H9 (cell line): Measurements from ENCODE around the gene TXNDC8. TPM values are rescaled to one million over a fixed set of nuclear protein-coding genes. Genes with fewer than 3 reads are reported as not detected.

Source experiments
- DNase-seq: peaks from one replicate; pipeline ENCODE4 v3.0.0-alpha.2; 2017
- H2AFZ ChIP-seq: one replicate; pipeline ENCODE4 v1.6.1; 2013; ENCODE audit warnings: mild to moderate bottlenecking, low read length, control low read depth, moderate library complexity
- H2AK5ac ChIP-seq: 2 replicates; pipeline ENCODE4 v1.6.1; 2013; ENCODE audit warnings: low read length, control low read depth, mixed read lengths; ENCODE audit not compliant: insufficient read length
- H2BK120ac ChIP-seq: one replicate; pipeline ENCODE4 v1.6.1; 2013; ENCODE audit warnings: low read depth, mild to moderate bottlenecking, low read length, control low read depth, inconsistent platforms; ENCODE audit not compliant: poor library complexity, severe bottlenecking
- H2BK12ac ChIP-seq: 2 replicates; pipeline ENCODE4 v1.6.1; 2013; ENCODE audit warnings: low read length, control low read depth, mixed read lengths, low read depth; ENCODE audit not compliant: insufficient read length
- H2BK15ac ChIP-seq: 2 replicates; pipeline ENCODE4 v1.6.1; 2013; ENCODE audit warnings: low read depth, low read length, control low read depth
- H2BK20ac ChIP-seq: one replicate; pipeline ENCODE4 v1.6.1; 2013; ENCODE audit warnings: low read depth, mild to moderate bottlenecking, low read length, control low read depth, inconsistent platforms; ENCODE audit not compliant: poor library complexity, severe bottlenecking
- H2BK5ac ChIP-seq: 2 replicates; pipeline ENCODE4 v1.6.1; 2013; ENCODE audit warnings: low read length, control low read depth, mixed read lengths; ENCODE audit not compliant: insufficient read length
- H3K14ac ChIP-seq: 2 replicates; pipeline ENCODE4 v1.6.1; 2013; ENCODE audit warnings: low read length, control low read depth; ENCODE audit not compliant: insufficient read depth
- H3K18ac ChIP-seq: 2 replicates; pipeline ENCODE4 v1.6.1; 2013; ENCODE audit warnings: low read depth, mild to moderate bottlenecking, mixed read lengths, low read length, control low read depth; ENCODE audit not compliant: insufficient read length
- H3K23ac ChIP-seq: 2 replicates; pipeline ENCODE4 v1.6.1; 2013; ENCODE audit warnings: low read length, control low read depth, mixed read lengths, low read depth; ENCODE audit not compliant: insufficient read length
- H3K23me2 ChIP-seq: 2 replicates; pipeline ENCODE4 v1.6.1; 2013; ENCODE audit warnings: low read depth, mild to moderate bottlenecking, mixed read lengths, low read length, control low read depth; ENCODE audit not compliant: insufficient read length, poor library complexity, severe bottlenecking
- H3K27ac ChIP-seq: 2 replicates; pipeline ENCODE4 v1.5.1; 2013; ENCODE audit warnings: low read length, control low read depth, mixed read lengths, low read depth; ENCODE audit not compliant: insufficient read length
- H3K27me3 ChIP-seq: 2 replicates; pipeline ENCODE4 v1.6.1; 2013; ENCODE audit warnings: low read length, control low read depth, inconsistent platforms; ENCODE audit not compliant: insufficient read depth
- H3K4ac ChIP-seq: 2 replicates; pipeline ENCODE4 v1.6.1; 2013; ENCODE audit warnings: low read depth, mild to moderate bottlenecking, control low read depth, inconsistent platforms, low read length, moderate library complexity
- H3K4me1 ChIP-seq: 2 replicates; pipeline ENCODE4 v1.6.1; 2013; ENCODE audit warnings: low read length, control low read depth, inconsistent platforms; ENCODE audit not compliant: insufficient read depth
- H3K4me2 ChIP-seq: 2 replicates; pipeline ENCODE4 v1.6.1; 2013; ENCODE audit warnings: low read length, control low read depth, mixed read lengths; ENCODE audit not compliant: insufficient read length, insufficient read depth
- H3K56ac ChIP-seq: 2 replicates; pipeline ENCODE4 v1.6.1; 2013; ENCODE audit warnings: low read depth, mild to moderate bottlenecking, mixed read lengths, low read length, control low read depth; ENCODE audit not compliant: insufficient read length
- H3K79me1 ChIP-seq: 2 replicates; pipeline ENCODE4 v1.6.1; 2013; ENCODE audit warnings: low read depth, mild to moderate bottlenecking, moderate library complexity, low read length, control low read depth, inconsistent platforms; ENCODE audit not compliant: insufficient read depth, poor library complexity, severe bottlenecking
- H3K79me2 ChIP-seq: 2 replicates; pipeline ENCODE4 v1.6.1; 2013; ENCODE audit warnings: low read length, control low read depth, inconsistent platforms; ENCODE audit not compliant: insufficient read depth
- H3K9ac ChIP-seq: 2 replicates; pipeline ENCODE4 v1.6.1; 2013; ENCODE audit warnings: low read length, control low read depth, mixed read lengths; ENCODE audit not compliant: insufficient read length; ENCODE audit errors: extremely low read depth
- H3K9me3 ChIP-seq: one replicate; pipeline ENCODE4 v1.6.1; 2013; ENCODE audit warnings: low read depth, low read length, inconsistent platforms; ENCODE audit not compliant: control insufficient read depth
- H3T11ph ChIP-seq: one replicate; pipeline ENCODE4 v1.6.1; 2013; ENCODE audit warnings: mild to moderate bottlenecking, low read length, control low read depth, inconsistent platforms
- H4K20me1 ChIP-seq: one replicate; pipeline ENCODE4 v1.6.1; 2013; ENCODE audit not compliant: control insufficient read depth, insufficient read length, insufficient read depth
- H4K5ac ChIP-seq: 2 replicates; pipeline ENCODE4 v1.6.1; 2013; ENCODE audit warnings: low read depth, mild to moderate bottlenecking, mixed read lengths, low read length, control low read depth; ENCODE audit not compliant: insufficient read length
- H4K8ac ChIP-seq: replicated peaks from 2 replicates; pipeline ENCODE4 v1.6.1; 2013; ENCODE audit warnings: low read length, control low read depth, mixed read lengths, low read depth; ENCODE audit not compliant: insufficient read length
- H4K91ac ChIP-seq: 2 replicates; pipeline ENCODE4 v1.6.1; 2013; ENCODE audit warnings: low read depth, mild to moderate bottlenecking, moderate library complexity, mixed read lengths, low read length, control low read depth; ENCODE audit not compliant: insufficient read length
- H3K27ac Mint-ChIP-seq, 3 experiments: 2 replicates in 2 of 3; 3 replicates in 1 of 3; pipeline ENCODE4 v1.8.0; 2020 to 2021; ENCODE audit warnings: mixed read lengths in 3 of 3, mild to moderate bottlenecking in 1 of 3, moderate library complexity in 1 of 3
- H3K27me3 Mint-ChIP-seq: 2 replicates; pipeline ENCODE4 v1.8.0; 2021; ENCODE audit warnings: low read depth, mild to moderate bottlenecking, moderate library complexity, mixed read lengths
- H3K36me3 Mint-ChIP-seq, 3 experiments: 2 replicates in 2 of 3; 3 replicates in 1 of 3; pipeline ENCODE4 v1.8.0; 2020 to 2021; ENCODE audit warnings: low read depth in 3 of 3, mixed read lengths in 3 of 3; ENCODE audit not compliant: insufficient read depth in 1 of 3
- H3K4me1 Mint-ChIP-seq, 2 experiments: 2 replicates each; pipeline ENCODE4 v1.8.0; 2020; ENCODE audit warnings: mixed read lengths in 2 of 2
- H3K4me3 Mint-ChIP-seq, 2 experiments: 2 replicates in 1 of 2; 3 replicates in 1 of 2; pipeline ENCODE4 v1.8.0; 2020 to 2021; ENCODE audit warnings: mild to moderate bottlenecking in 2 of 2, mixed read lengths in 2 of 2, moderate library complexity in 1 of 2
- H3K9me3 Mint-ChIP-seq, 2 experiments: 2 replicates in 1 of 2; 3 replicates in 1 of 2; pipeline ENCODE4 v1.8.0; 2020; ENCODE audit warnings: mild to moderate bottlenecking in 2 of 2, mixed read lengths in 2 of 2, moderate library complexity in 1 of 2
- WGBS: extraction: QIAGEN DNeasy Blood & Tissue Kit; methylation state at CpG from one replicate; pipeline ENCODE4 v1.1.7; 2013; ENCODE audit warnings: missing lambda C conversion rate, low lambda C conversion rate, mixed read lengths; ENCODE audit not compliant: insufficient read length; ENCODE audit errors: extremely low coverage; 5-methylcytosine and 5-hydroxymethylcytosine counted together
- total RNA-seq: library from RNA; stranded (reverse); gene quantifications from 2 replicates; pipeline ENCODE4 v1.2.1, GENCODE V29; 2021
- TF ChIP-seq, protein P1 (sequence below): fragments of 200-600 bp; sonication (generic); conservative IDR thresholded peaks from 3 replicates; pipeline ENCODE4 v1.8.0; 2021; ENCODE audit warnings: antibody characterized with exemption, mild to moderate bottlenecking

Gene TXNDC8
- total RNA-seq, 1 experiment from 2014 or later, result not detected

GRCh38 chr9:110371411-110372007, 33.8 kb upstream of the TXNDC8 start:
- no peak overlapping the region for H3K23ac ChIP-seq
- no peak overlapping the region for H3K18ac ChIP-seq
- no peak overlapping the region for H2AFZ ChIP-seq
- Mint-ChIP-seq H3K27me3 (no peaks in the 10 kb centered on the region), H3K4me1 (no peaks in the 10 kb centered on the region), H3K27ac (no peak overlapping the region), H3K4me3 (no peak overlapping the region), H3K9me3 (no peaks in the 10 kb centered on the region), H3K36me3 (no peaks in the 10 kb centered on the region)
- H3K56ac ChIP-seq, result no peak overlapping the region
- H2BK12ac ChIP-seq, result no peak overlapping the region
- no peak overlapping the region for H3K14ac ChIP-seq
- H4K91ac ChIP-seq, result no peak overlapping the region
- no peak overlapping the region for H3K27ac ChIP-seq
- no peak overlapping the region for H4K5ac ChIP-seq
- H4K20me1 ChIP-seq, result no peaks in the 10 kb centered on the region
- no peak overlapping the region for H3K4ac ChIP-seq
- no peak overlapping the region for H3K9ac ChIP-seq
- no CpG with 5 or more reads among the region's 6 CpGs for WGBS
- H2BK15ac ChIP-seq, result no peak overlapping the region
- no peaks in the 10 kb centered on the region for H3K27me3 ChIP-seq
- H3K4me2 ChIP-seq, result no peak overlapping the region
- no peaks in the 10 kb centered on the region for H3K79me1 ChIP-seq
- TF ChIP-seq, protein P1, sequence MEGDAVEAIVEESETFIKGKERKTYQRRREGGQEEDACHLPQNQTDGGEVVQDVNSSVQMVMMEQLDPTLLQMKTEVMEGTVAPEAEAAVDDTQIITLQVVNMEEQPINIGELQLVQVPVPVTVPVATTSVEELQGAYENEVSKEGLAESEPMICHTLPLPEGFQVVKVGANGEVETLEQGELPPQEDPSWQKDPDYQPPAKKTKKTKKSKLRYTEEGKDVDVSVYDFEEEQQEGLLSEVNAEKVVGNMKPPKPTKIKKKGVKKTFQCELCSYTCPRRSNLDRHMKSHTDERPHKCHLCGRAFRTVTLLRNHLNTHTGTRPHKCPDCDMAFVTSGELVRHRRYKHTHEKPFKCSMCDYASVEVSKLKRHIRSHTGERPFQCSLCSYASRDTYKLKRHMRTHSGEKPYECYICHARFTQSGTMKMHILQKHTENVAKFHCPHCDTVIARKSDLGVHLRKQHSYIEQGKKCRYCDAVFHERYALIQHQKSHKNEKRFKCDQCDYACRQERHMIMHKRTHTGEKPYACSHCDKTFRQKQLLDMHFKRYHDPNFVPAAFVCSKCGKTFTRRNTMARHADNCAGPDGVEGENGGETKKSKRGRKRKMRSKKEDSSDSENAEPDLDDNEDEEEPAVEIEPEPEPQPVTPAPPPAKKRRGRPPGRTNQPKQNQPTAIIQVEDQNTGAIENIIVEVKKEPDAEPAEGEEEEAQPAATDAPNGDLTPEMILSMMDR, result no peak
- DNase-seq, result no peak
- no peaks in the 10 kb centered on the region for H3K79me2 ChIP-seq
- no peak overlapping the region for H2BK5ac ChIP-seq
- no peak overlapping the region for H2BK120ac ChIP-seq
- H4K8ac ChIP-seq, result no peak overlapping the region
- no peak overlapping the region for H3T11ph ChIP-seq
- no peaks in the 10 kb centered on the region for H3K4me1 ChIP-seq
- no peaks in the 10 kb centered on the region for H3K23me2 ChIP-seq
- no peaks in the 10 kb centered on the region for H3K9me3 ChIP-seq
- H2BK20ac ChIP-seq, result no peak overlapping the region
- H2AK5ac ChIP-seq, result no peak overlapping the region
